Activated CD8-positive, alpha-beta memory T cell treated with anti-CD3 and anti-CD28 coated beads for 4 hours (primary cell): ENCODE data around the gene CADPS.
"Not testable (repeated sequence)": the region's sequence is repeated elsewhere in the genome, so short reads cannot be mapped to it uniquely, and the experiment has no call there.

Source experiments
- DNase-seq, 2 donors: peaks; one replicate each; pipeline ENCODE4 v3.0.0-alpha.2; 2020; ENCODE audit warnings: low read depth in 2 of 2

The CADPS gene

GRCh38 chr3:62600033-62600432 lies 275.2 kb downstream of the CADPS start:
- no peak for DNase-seq

DNA sequence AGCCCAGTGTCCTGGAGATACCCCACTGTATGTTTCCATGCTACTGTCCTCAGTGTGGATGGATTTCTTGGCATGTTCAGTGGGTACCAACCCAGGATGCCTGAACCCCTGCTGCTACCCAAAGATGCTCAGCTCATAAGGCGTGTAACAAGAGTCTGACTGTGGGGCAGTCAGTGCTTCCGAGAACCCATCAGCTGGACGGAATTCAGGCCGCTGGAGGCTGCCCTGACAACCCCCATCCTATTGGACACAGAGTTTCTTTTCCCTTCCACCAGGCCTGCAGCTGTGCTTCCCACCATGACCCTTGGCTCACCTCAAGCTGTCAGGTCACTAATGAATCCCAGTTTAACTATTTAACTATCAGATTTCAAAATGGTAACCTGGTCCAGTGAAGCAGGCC lies 277.7 kb downstream of the CADPS start:
- no peak for DNase-seq

DNA sequence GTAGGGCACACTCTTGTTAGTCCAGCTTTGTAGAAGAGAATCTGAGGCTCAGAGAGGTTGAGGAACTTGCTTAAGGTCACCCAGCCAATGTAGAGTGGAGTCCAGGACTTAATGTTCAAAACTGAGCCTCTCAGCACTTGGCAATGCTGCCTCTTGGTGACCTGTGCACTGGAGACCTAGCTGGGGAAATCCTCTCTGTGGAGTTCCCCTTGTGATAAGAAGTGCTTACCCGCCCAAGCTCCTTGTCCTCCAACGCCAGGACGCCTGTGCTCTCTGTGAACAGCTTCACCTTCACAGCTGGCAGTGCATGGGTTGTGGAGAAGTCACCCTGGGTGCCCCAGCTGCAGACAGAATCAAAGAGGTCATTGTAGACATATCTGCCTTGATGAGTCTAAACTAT lies 282.8 kb downstream of the CADPS start:
- DNase-seq: no peak

- DNase-seq: no peak
Observed at GRCh38 chr3:62589078-62589477, 286.1 kb downstream of the CADPS start.

DNA sequence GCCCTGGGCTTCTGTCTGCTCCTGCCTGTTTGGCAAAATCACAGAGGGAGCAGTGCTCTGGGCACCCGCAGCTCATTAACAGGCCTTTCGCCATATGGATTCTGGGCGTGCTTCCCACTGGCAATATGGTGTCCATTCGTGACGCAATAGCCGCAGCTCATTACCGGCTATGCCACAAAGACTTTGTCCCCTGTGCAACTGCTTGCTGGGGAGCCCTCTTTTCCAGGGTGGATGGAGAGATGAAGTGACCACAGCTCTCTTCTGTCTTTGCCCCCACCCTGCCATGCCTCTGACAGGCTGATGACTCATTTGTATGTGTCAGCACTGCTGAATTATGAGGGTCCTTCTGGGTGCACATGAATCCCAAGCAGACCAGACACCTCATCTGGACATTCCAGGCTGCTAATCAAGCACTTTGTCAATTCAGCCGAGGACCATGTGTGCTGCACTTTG lies 287.6 kb downstream of the CADPS start:
- DNase-seq: no peak

DNA sequence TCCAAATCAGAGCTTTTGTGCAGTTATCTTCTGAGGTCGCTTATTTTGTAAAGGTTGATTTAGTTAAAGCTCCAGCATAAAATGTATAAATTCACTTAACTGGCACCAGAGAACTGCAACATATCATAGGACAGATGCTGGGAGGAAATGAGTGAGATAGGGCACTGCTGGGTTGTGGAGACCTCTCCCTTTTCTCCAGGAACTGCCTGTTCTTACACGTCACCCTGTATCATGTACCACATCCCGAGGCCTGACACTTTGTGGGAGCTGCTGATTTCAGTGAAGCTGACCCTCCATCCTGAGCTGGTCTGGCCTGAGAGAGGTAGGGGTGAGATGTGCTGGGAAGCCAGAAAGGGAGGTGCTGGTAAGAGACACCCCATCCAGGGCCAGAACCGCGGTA lies 288.0 kb downstream of the CADPS start:
- DNase-seq: no peak

GRCh38 chr3:62586356-62586755 lies 288.9 kb downstream of the CADPS start:
- DNase-seq: no peak

DNA sequence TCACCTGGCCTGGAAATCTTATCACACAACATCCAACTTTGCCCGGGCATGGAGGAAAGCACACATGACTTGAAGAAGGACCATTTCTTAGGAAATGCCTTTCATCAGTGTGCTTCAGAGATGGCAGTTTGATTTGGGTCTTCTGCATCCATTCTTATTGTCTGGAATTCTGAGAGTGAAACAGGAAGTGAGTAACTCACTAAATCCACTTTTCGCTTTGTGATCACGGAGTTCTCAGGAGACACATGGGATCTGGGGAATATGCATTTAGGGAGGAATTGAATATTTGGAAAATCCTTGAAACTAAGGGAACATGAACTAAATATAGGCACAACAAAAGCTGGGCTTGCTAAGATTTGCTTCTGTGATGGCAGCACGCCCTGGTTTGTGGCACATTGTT lies 289.4 kb downstream of the CADPS start:
- no peak for DNase-seq

DNA sequence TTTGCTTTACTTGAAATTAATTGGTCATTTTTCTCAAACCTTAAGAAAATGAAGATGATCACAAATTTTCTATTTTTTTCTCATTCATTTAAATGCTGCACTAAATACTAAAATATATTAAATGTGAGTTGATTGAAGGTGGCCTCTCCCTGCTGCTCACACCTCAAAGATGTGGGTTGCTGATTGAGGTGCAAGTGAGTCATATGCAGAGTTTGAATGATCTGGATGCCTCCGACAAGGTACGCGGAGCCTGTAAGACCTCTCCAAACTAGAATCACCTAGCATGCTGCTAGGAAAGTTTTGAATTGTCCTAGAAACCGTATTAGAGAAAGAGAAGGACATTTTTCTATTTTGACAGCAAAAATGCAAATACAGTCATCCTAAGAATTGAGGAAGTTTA lies 290.6 kb downstream of the CADPS start:
- DNase-seq: no peak

- DNase-seq: no peak
Observed at GRCh38 chr3:62582495-62583172, 292.6 kb downstream of the CADPS start.

GRCh38 chr3:62580485-62580884 lies 294.7 kb downstream of the CADPS start:
- DNase-seq: not testable (repeated sequence)

DNA sequence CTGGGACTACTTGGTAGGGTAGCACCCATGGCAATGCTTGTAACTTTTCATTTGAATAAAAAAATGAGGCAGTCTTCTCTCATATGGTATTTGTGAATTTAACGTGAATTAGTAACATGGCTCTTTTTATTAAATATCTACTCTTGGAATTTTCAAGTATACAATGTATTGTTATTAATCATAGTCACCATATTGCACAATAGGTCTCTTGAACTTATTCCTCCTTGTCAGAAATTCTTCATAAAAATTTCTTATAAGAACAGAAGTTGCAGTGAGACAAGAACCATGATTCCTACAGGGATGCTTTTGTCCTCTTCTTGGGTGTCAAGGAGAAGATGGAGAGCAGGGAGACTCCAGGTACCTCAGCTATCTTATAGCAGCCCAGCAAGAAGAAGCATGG lies 298.1 kb downstream of the CADPS start:
- no peak for DNase-seq

DNA sequence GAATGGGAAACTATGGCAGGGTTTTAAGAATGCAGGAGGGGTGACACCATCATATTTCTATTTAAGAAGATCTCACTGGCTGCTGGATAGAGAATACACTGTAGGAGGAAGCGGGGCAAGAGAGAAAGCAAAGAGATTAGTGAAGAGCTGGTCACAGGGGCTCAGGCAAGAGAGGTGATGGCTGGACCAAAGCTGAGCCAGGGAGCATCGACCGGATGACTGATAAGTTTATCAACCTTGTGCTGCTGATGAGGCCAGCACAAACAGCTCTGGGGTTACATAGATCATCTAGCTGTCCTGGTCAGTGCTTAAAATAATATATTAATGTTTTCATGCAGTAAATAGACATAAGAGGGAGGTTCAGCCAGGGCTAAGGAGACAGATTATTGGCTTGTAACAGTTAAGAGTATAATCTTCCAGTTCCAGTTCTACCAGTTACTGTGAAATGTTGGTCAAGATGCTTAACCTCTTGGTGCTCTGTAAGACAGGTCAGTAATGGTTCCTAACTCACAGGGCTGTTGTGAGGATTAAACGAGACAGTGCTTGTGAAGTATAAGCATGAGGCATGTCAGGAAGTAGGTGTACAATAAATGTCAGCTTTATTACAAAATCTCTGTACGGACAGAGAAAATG lies 300.8 kb downstream of the CADPS start:
- DNase-seq: no peak

- DNase-seq: no peak
Observed at GRCh38 chr3:62571916-62572315, 303.3 kb downstream of the CADPS start.

DNA sequence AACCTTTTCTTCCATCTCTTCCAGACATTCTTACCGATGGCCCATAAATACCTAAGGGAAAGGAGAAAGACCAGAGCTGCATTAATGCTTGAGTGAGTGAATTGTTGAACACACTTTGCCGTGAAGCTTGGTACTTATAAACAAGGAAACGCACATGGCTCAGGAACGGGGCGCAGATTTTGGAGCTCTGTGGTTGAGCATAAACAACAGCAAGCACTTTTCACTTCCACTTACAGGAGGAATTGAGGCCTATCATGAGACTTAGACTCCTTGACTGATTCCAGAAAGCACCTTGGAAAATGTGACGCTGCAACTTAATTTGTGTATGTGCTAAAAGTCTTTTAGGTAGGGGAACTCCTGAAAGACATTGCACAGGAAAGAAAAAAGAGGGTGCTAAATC lies 304.3 kb downstream of the CADPS start:
- no peak for DNase-seq

DNA sequence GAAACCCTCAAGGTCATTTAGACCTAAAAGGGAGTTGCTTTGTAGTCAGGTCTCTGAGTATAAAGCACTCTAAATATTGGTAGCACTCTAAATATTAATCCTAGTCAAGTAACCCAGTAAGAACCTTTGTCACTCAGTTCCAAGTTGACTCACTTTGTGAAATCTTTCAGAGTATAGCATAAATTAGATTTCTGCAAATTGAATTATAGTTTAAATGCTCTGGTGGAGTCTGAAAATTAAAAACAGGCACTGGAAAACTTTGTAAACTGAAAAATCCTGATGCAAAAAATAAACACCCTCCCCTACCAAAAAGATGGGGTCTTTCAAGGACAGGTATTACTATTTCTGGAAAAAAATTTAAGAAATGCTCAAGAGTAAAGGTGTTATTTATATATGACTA lies 305.6 kb downstream of the CADPS start:
- no peak for DNase-seq

GRCh38 chr3:62567097-62568021 lies 307.9 kb downstream of the CADPS start:
- DNase-seq: no peak

DNA sequence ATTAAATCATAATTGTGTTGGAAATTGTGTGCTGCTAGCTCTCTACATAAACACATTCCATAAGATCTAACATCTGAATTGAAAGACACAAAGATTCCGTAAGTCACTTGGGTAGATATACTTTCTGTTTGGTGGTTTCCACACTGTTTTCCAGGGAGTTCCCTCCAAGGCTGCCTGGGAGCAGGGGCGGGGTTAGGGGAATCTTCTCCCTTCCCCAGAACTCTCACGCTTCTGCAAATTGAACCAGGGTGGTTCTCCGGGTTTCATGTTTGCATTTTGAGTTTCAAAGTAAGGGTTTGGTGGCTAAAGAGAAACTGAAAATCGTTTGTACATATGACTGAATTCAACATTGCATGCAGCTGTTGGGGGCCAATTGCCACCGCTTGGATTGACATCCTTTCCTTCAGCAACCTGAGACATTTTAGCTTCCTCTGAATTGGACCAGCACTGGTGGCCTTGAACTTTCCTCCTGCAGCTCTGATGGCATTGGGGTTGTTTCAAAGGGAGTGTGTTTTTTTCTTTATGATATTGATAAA lies 309.1 kb downstream of the CADPS start:
- no peak for DNase-seq

GRCh38 chr3:62562596-62562995 lies 312.6 kb downstream of the CADPS start:
- no peak for DNase-seq

GRCh38 chr3:62562017-62562416 lies 313.2 kb downstream of the CADPS start:
- DNase-seq: no peak

GRCh38 chr3:62559831-62560445 lies 315.3 kb downstream of the CADPS start:
- no peak for DNase-seq

DNA sequence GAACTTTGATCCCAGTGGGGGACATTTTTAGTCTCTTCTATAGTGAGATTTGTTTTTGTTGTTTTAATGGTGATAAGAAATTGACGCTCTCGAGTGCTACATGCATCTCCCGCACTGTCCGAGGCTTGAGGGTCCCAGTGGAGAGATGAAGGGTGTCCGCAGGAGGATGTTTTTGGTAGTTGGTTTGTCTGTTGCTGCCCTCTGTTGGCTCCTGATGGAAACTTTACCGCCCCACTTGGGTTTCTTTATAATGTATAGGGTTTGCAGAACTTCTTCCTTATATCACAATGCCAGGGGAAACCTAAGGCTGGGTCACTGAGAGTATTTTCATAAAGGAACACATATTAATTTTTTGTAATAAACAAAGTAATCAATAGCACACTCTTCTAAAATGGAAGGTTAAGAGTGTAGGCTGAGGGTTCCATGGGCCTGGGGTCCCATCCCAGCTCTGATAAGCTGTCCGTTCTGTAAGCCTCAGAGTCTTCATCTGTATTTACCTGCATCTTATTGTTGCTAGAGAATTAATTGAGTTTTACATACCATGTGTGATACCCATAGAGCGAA lies 316.6 kb downstream of the CADPS start:
- no peak for DNase-seq
